GM23338 (cell line): Measurements from ENCODE around the gene APEX1.

Experiments
- CREB1 ChIP-seq: fragments of 250-450 bp; sonication (Bioruptor Pico); IDR thresholded peaks from 2 replicates; pipeline ENCODE4 v1.5.0; 2020; ENCODE audit warnings: low read depth, mild to moderate bottlenecking, moderate library complexity
- EZH2 ChIP-seq: fragments of 200-600 bp; sonication (generic); IDR thresholded peaks from one replicate; pipeline ENCODE4 v1.8.0; 2017; ENCODE audit warnings: antibody characterized with exemption, mild to moderate bottlenecking, low read depth; ENCODE audit not compliant: unreplicated experiment
- EZH2phosphoT487 ChIP-seq: fragments of 200-600 bp; sonication (generic); IDR thresholded peaks from one replicate; pipeline ENCODE4 v1.8.1; 2018; ENCODE audit warnings: antibody characterized with exemption; ENCODE audit not compliant: unreplicated experiment
- JUNB ChIP-seq: IDR thresholded peaks from one replicate; pipeline ENCODE4 v1.6.1; 2016; ENCODE audit warnings: antibody characterized with exemption; ENCODE audit not compliant: unreplicated experiment
- POLR2AphosphoS5 ChIP-seq: IDR thresholded peaks from 2 replicates; pipeline ENCODE4 v1.6.1; 2016; ENCODE audit warnings: antibody characterized with exemption, low read depth
- REST ChIP-seq: IDR thresholded peaks from one replicate; pipeline ENCODE4 v1.6.1; 2018; ENCODE audit warnings: antibody characterized with exemption; ENCODE audit not compliant: unreplicated experiment
- ZNF114 ChIP-seq: fragments of 250-450 bp; sonication (Bioruptor Pico); IDR thresholded peaks from 2 replicates; pipeline ENCODE4 v1.5.0; 2020; ENCODE audit warnings: mild to moderate bottlenecking, moderate library complexity
- TF ChIP-seq, protein P1 (sequence below), 2 experiments: fragments of 200-600 bp in 1 of 2; sonication (generic) in 1 of 2; conservative IDR thresholded peaks; 2 replicates each; pipeline versions ENCODE4 v1.5.1 to v1.6.1; 2016 to 2017; ENCODE audit warnings: antibody characterized with exemption in 2 of 2, low read depth in 2 of 2, mild to moderate bottlenecking in 2 of 2, moderate library complexity in 1 of 2

DNA sequence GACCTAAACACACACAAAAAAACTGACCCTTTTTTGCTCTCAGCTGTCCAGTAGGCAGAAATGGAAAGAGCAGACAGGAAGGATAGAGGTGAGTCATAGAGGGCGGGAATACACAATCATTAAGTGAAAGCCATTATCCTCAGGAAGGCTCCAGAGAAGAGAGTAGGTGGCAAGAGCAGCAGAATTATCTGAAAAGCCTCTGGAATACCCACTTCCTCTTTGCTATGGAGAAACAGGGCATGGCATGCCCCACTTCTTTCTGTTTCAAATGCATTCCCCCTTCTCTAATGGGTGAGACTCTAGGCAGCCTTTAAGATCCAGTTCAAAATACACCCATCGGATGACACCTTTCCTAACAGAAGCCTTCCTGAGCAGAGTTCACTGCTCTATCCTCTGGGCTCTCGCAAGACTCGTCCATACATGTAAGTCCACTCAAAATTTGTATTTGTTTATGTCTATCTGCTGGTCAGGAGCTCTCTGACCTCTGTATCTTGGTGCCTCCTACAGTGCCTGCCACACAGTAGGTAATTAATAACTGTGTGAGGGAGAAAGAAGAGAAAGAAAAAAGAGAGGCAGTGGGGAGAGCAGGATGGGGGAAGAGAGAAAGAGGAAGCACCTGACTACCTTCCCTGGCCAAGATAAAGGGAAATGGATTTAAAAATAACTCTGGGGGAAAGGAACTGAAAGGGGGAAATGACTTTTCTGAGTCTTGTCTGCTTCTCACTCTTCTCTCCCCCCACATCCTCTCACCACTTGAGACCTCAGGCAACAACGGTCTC lies 27.6 kb upstream of the APEX1 start:
- TF ChIP-seq, protein P1, sequence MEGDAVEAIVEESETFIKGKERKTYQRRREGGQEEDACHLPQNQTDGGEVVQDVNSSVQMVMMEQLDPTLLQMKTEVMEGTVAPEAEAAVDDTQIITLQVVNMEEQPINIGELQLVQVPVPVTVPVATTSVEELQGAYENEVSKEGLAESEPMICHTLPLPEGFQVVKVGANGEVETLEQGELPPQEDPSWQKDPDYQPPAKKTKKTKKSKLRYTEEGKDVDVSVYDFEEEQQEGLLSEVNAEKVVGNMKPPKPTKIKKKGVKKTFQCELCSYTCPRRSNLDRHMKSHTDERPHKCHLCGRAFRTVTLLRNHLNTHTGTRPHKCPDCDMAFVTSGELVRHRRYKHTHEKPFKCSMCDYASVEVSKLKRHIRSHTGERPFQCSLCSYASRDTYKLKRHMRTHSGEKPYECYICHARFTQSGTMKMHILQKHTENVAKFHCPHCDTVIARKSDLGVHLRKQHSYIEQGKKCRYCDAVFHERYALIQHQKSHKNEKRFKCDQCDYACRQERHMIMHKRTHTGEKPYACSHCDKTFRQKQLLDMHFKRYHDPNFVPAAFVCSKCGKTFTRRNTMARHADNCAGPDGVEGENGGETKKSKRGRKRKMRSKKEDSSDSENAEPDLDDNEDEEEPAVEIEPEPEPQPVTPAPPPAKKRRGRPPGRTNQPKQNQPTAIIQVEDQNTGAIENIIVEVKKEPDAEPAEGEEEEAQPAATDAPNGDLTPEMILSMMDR (conservative IDR thresholded peaks at IDR 0.05; ENCODE audit: low read depth in 2 of 2) = no peak
- TF ChIP-seq JUNB = no peak
- no peak for TF ChIP-seq EZH2
- TF ChIP-seq EZH2phosphoT487 = no peak
- no peak for TF ChIP-seq REST
- TF ChIP-seq POLR2AphosphoS5 = no peak
- TF ChIP-seq ZNF114 = no peak
- TF ChIP-seq CREB1 (CRISPR knock-in tag) = no peak
